Measurements from ENCODE around the gene TNFRSF6B.
"Not testable (repeated sequence)": the region's sequence is repeated elsewhere in the genome, so short reads cannot be mapped to it uniquely, and the experiment has no call there.

Gene TNFRSF6B, protein sequence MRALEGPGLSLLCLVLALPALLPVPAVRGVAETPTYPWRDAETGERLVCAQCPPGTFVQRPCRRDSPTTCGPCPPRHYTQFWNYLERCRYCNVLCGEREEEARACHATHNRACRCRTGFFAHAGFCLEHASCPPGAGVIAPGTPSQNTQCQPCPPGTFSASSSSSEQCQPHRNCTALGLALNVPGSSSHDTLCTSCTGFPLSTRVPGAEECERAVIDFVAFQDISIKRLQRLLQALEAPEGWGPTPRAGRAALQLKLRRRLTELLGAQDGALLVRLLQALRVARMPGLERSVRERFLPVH

DNA sequence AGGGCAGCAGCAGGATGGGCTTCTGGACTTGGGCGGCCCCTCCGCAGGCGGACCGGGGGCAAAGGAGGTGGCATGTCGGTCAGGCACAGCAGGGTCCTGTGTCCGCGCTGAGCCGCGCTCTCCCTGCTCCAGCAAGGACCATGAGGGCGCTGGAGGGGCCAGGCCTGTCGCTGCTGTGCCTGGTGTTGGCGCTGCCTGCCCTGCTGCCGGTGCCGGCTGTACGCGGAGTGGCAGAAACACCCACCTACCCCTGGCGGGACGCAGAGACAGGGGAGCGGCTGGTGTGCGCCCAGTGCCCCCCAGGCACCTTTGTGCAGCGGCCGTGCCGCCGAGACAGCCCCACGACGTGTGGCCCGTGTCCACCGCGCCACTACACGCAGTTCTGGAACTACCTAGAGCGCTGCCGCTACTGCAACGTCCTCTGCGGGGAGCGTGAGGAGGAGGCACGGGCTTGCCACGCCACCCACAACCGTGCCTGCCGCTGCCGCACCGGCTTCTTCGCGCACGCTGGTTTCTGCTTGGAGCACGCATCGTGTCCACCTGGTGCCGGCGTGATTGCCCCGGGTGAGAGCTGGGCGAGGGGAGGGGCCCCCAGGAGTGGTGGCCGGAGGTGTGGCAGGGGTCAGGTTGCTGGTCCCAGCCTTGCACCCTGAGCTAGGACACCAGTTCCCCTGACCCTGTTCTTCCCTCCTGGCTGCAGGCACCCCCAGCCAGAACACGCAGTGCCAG, at the start of gene TNFRSF6B:
Gene TNFRSF6B (plus strand): TSS at position 25 of the 729 bp plus-strand sequence. CDS start 116 bp downstream, at position 141.
- no peak for DNase-seq

DNA sequence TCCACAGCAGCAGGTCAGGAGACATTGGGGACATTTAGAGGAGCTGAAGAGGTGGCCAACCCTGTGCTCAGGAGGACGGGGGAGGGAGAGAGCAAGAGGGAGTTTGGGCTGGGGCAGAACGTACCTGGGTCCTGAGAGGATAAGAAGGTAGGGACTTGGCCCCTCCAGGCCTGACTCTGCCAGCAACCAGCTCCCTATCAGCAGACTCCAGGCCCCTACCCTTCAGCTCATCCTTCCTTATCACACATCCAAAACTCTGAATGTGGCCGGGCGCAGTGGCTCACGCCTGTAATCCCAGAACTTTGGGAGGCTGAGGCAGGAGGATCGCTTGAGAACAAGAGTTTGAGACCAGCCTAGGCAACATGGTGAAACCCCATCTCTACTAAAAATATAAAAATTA, 48.3 kb upstream of the TNFRSF6B start:
- no peak for DNase-seq

DNA sequence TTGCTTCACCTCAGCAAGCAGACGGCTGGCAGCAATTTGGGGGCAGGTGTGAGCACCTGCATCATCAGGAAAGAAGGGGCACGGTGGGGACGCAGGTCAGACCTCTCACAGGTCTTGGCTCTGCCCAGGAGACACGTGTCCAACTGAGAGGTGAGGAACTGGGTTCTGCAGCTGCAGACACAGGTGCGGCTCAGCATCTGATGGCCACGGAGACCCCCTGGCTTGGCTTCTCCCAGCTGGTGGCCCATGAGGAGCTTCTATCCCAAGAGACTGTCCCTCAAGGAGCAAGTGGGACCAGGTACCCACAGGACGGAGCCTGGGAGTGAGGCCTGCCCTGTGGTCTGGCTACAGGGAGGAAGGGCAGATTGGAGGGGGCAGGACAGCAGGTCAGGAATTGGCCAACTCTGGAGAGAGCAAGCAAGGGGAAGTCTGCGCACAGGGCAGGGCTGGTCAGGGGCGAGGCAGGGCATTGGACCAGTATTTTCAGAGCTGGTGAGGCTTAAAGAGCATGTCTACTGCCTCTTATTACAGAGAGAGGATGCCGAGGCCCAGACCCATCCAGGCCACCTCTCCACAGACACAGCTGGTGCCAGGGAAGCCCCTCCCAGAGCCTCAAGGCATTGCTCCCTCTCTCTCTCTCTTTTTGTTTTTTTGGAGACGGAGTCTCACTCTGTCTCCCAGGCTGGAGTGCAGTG, 47.4 kb upstream of the TNFRSF6B start:
- no peak for DNase-seq

DNA sequence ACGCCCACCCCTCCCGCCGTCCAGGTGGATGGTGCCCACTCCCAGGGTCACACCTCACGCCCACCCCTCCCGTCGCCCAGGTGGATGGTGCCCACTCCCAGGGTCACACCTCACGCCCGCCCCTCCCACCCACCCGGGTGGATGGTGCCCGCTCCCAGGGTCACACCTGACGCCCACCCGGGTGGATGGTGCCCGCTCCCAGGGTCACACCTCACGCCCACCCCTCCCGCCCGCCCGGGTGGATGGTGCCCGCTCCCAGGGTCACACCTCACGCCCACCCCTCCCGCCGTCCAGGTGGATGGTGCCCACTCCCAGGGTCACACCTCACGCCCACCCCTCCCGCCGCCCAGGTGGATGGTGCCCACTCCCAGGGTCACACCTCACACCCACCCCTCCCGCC, 46.0 kb upstream of the TNFRSF6B start:
- not testable (repeated sequence) for DNase-seq

DNA sequence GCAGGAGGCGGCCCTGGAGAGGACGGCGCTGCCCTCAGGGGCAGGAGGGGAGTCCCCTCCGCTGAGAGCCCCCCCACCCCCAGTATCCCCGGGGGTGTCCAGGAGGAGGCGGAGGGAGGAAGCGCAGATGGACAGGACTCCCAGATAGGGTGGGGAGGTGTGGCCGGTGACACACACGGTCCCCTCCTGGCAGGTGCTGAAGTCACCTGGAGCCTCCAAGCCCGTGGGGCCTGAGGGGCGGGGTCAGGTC, 44.6 kb upstream of the TNFRSF6B start:
- no peak for DNase-seq

DNA sequence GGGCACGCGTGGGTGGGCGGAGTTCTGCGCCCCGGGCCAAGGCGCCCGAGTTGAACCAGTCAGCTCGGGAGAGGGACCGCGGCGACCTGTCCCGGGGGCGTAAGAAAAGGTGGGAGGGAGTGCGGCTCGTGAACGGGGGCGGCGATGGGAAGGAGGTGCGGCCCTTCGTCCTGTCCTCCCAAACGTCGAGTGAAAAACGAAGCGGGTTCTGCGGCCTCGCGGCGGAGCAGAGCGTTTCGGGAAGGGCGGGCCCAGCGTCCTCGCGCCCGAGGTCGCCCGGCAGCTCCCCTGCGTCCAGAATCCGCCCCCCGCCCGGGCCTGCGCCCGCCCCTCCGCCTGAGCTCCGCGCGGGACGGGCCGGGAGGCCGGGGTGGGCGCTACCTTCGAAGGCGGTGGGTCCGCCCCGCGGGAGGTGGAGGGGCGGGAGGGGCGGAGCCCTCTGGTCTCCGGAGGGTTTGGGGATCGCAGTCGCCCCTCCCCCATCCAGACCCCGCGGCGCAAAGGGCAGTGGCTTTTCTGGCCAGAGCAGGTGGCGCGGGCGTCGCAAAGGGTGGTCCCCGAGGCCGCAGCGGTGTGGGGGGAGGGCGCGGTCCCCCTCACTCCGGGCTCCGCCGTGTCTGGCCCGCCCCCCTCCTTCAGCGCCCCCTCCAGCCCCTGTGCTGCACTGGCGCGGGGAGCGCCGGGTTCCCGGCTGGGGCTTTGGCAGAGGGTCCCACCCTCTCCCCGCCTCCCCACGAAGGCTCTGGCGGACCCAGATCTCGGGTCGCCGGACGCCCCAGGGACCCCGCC, 44.1 kb upstream of the TNFRSF6B start:
- DNase-seq = no peak

DNA sequence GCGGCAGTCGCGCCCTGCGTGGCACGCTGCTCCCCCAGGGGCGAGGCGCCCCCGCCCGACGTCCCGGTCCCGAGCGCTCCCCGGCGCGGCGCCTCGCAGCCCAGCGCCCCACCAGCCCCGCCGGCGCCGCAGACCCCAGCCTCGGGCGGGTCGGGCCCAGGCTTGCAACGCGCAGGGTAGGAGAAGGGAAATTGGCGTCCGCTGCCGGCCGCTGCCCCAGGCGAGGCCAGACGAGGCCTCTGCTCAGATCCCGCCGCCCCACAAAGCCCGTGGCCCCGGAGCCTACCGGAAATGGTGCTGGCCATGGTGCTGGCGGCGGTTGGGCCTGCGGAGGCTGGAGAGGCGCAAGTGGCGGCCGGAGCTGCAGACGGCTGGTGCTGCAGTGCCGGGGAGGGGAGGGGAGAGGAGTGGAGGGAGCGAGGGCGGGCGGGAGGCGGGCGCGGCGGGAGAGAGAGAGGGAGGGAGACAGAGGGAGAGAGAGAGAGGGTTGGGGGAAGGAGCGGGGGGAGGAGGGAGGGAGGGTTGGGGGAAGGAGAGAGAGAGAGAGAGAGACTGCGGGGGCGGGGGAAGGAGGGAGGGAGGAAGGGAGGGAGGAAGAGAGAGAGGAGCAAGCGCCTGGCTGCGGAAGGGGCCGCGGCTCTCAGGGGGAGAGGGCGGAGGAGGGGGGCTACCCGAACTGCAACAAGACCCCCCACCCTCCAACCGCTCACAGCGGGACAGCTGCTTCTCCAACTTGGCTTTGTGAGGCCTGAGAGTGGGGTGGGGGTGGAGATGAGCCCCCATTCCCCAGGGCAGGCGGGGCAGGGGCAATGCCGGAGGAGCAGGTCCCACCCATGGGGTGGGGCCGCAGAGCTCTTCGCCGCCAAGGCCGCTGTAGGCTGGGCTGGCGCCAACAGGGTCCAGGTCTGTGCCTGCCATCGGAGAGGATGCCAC, 43.1 kb upstream of the TNFRSF6B start, which contains the start of gene STMN3:
Gene STMN3 (minus strand): TSS at position 384 of the 933 bp plus-strand sequence. CDS start 79 bp downstream, at position 305.
- DNase-seq = peak; percentile 96

DNA sequence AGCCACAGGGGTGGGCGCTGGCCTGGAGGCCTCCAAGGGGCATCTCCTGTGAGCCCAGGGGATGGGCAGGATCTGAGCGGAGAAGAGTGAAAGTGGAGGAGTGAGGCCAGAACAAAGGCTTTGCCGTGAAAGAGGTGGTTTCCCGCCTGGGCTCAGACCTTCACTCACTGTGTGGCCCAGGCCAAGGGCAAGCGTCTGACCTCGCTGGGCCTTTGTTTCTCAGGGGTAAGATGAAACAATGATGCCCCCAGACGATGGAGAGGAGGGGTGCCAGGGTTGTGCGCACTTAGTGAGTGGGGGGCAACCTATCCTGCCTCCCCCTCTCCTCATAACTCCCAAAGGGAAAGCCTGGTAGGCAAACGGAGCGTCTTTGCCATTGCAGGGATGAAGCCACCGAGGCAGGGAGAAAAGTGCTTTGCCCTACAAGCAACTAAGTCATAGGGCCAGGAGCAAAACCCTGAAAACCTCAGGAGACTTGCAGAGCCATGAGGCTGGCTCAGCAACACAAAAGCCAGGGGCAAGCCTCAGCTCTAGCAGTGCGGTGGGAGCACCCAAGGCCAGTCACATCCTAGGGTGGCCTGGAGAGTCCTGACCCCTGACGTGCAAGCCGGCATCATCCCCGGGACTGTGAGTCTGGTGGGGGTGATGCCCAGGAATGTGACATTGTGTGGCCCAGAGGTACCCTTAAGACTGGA, 42.3 kb upstream of the TNFRSF6B start:
- no peak for DNase-seq

DNA sequence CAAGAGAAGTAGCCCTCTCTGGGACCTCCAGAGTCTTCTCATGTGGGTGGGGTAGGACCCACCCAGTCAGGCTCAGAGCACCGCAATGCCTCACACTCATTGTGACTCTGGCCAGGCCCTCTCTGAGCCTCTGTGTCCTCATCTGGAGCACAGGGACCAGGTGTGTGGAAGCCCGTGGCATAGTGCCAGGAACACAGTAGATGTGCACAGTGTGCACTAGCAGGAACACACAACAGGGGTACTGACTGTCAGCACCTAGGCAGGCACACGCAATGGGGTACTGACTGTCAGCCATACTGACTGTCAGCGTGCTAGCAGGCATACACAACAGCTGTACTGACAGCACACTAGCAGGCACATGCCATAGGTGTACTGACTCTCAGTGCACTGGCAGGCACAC, 41.2 kb upstream of the TNFRSF6B start:
- no peak for DNase-seq

DNA sequence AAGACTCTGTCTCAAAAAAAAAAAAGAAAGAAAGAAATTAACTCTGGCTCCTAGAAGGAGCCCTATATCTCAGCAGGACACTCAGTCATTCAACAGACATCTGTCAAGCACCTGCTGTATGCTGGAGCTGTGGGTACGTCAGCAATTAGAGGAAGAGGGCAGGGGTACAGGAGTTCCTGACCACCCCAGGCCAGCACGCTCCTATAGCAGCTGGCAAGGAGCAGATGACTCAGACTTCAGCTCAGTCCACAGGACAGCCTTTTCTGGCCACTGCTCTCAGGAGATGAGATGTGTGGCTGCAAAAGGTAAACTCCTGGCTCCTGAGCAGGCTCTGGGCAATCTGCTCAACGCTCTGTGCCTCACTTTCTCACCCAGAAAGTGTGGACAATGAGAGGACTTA, 40.0 kb upstream of the TNFRSF6B start:
- no peak for DNase-seq

DNA sequence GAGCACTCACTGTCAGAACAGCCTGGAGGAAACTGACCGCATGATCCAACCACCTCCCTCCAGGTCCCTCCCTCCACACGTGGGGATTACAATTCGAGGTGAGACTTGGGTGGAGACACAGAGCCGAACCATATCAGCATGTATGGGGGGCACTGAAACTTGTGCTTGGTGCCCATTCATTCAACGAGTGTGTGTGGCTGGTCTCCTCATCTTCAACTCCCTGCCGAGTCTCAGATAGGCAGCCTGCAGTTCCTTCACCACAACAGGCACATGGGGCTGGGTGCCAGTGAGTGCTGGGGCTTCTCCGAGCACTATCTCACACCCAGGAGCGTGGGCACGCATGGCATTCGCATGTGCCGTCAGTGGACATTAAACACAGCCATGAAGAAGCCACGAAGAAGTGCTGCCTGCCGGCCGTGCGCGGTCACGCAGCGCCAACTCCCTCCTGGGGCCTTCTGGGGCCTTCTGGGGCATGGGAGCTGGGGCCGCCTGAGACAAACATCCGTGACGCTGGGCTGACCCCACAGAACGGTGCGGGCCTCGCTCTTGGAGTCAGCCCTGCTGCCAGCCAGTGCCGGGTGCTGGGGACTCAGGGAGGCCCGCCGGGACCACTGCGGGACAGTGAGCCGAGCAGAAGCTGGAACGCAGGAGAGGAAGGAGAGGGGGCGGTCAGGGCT, 39.1 kb upstream of the TNFRSF6B start:
- DNase-seq = no peak

DNA sequence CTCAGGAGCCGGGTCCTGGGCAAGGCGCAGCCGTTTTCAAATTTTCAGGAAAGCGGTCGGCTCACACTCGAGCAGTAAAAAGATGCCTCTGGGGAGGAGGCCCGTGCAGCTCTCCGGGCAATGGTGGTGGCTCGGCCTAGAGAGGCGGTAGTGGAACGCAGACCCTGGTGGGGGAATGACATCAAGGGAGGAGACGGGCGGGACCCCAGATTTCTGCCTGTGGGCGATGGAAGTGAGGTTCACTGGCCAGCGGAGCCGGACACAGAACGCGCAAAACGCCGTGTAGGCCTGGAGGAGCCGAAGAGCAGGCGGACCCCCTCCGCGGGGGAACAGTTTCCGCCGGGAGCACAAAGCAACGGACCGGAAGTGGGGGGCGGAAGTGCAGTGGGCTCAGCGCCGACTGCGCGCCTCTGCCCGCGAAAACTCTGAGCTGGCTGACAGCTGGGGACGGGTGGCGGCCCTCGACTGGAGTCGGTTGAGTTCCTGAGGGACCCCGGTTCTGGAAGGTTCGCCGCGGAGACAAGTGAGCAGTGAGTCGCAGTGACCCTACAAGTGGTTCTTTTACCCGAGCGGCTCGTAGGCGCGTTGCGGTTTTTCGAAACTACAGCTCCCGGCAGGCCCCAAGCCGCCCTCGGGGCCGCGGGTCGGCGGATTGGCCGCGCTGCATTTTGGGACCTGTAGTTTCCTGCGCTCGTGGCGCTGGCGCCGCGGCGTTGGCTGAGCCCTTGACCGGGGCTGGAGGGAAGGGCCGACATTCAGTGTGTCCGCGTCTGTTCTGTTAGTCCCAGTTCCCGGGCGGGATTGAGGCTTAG, 38.3 kb upstream of the TNFRSF6B start, which contains the start of gene RTEL1:
Gene RTEL1 (plus strand): TSS at position 376 of the 812 bp plus-strand sequence. CDS start 1,091 bp downstream, outside the sequence.
- peak; percentile 85 for DNase-seq

DNA sequence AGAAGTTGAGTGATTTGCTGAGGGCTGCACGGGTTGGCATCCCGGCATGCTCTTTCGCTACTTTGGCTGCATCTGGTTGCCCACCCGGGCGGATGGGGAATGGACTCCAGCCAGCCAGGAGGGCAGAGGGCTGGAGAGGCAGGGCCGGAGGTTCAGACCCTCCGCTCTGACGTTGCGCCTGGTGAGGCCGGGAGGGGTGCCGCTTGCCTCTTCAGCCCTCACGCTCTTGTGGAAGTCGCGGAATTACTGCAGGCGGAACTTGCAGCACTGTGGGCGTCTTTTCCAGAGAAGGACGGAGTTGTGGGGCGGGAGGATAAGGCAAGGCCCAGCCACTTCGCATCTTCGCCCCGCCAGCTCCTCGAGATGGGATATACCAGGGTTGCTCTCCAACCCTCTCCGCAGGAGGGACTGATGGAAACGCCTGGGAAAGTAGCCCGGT, 37.7 kb upstream of the TNFRSF6B start:
- DNase-seq = no peak

DNA sequence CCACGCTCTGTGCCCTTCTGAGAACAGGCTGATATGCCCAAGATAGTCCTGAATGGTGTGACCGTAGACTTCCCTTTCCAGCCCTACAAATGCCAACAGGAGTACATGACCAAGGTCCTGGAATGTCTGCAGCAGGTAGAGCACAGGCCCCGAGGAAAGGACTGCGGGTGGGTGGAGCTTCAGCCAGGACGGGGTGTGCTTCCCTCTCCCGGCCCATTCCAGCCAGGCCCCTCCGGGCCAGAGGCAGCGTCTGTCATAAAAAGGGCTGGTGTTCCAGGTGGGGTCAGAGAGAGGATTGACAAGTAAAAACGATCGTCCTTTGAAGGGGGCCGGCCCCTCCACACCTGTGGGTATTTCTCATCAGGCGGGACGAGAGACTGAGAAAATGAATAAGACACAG, 37.1 kb upstream of the TNFRSF6B start:
- no peak for DNase-seq

DNA sequence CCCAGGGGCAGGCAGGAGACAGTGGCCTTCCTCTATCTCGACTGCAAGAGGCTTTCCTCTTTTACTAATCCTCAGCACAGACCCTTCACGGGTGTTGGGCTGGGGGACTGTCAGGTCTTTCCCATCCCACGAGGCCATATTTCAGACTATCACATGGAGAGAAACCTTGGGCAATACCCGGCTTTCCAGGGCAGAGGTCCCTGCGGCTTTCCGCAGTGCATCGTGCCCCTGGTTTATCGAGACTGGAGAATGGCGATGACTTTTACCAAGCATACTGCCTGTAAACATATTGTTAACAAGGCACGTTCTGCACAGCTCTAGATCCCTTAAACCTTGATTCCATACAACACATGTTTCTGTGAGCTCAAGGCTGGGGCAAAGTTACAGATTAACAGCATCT, 36.3 kb upstream of the TNFRSF6B start:
- DNase-seq = not testable (repeated sequence)

DNA sequence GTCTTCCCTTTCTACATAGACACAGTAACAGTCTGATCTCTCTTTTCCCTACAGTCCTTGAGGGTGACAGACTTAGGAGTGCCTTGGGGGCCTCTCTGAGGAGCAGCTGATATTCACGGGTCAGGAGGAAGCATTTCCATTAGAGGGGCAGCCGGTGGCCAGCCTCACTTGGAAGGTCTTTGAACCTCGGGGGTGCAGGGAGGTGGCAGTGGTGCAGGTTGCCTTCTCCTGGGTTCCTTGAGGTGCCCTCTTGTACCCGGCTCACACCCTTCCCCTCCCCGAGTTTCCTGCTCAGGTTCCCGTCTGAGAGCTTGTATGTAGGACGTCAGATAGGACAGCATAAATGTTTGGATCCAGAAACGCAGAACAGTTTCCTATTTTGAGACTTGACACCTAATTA, 35.8 kb upstream of the TNFRSF6B start:
- DNase-seq = no peak

DNA sequence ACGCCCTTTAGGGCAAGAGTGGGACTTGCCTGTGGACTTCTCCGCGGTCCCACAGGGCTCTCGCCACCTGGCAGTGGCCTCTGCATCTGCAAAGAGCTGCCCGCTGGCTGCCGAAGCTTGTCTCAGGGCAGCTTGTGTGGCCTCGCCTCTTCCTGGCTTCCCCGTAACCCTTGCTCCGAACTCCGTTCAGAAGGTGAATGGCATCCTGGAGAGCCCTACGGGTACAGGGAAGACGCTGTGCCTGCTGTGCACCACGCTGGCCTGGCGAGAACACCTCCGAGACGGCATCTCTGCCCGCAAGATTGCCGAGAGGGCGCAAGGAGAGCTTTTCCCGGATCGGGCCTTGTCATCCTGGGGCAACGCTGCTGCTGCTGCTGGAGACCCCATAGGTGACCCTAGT, 35.3 kb upstream of the TNFRSF6B start:
- no peak for DNase-seq

DNA sequence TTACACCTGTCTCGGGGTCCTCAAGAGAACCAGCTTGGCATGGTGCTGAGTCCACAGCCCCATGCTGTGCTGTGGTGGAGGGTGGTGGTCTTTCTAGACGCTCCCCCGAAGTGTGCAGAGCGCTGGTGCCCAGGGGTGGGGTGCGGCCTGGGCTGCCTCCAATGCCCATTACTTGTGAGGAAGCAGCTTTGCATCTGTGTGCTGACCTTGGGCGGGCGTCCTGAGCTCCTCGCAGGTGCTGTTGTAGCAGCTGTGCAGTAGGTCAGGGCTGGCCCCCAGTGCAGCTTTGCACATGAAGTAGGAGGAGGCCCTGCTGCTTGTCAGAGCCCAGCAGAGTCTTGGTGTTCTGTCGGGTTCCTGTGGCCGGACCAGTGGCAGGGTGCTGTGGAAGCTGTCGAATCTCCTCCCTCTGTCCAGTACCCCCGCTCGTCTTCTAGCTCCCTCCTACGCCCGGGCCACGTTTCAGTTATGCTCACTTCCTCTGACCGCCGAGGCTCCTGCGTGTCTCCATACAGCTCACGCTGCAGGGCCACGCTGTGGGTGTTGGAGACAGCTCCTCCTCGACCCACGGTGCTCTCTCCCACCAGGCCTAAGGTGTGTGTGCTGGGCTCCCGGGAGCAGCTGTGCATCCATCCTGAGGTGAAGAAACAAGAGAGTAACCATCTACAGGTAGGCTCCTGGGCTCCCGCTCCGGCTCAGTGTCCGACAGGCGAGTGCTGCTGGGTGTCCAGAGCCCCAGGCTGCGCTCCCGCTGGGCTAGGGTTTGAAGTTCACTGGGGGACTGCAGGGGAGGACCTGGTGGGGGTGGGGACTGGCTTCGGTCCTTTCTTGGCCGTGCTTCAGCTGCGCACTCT, 34.3 kb upstream of the TNFRSF6B start:
- DNase-seq = no peak

DNA sequence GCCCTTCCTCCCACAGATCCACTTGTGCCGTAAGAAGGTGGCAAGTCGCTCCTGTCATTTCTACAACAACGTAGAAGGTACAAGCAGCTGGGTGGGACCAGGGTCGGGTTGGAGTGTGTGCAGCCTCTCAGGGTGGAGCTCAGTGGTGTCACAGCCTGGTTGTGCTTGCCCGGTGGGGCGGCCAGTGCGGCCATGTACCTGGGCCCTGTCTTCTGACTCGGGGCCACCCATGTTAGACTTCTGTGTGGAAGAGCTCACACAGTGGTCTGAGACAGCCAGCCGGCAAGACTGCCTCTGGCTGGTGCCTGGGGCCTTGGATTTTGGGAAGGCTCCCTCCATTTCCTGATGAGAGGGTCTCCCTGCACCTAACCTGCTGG, 33.7 kb upstream of the TNFRSF6B start:
- DNase-seq = no peak
